Esophagus mucosa (tissue), 1 donor: ENCODE results near the gene SAMD13. TPM values are rescaled to one million over a fixed set of nuclear protein-coding genes. Genes with fewer than 3 reads are reported as not detected.
"Not testable (repeated sequence)": the region's sequence is repeated elsewhere in the genome, so short reads cannot be mapped to it uniquely, and the experiment has no call there.

Experiments used
- ATAC-seq: fragments of 200-7000 bp; cut with Tn5 transposase; one replicate; pipeline ENCODE4 v1.9.1; 2020
- total RNA-seq: library from RNA; stranded (reverse); gene quantifications from one replicate; pipeline ENCODE4 v1.2.4, GENCODE V29; 2023
- donor health status: DM: yes; HTN: yes; CAD: no.

SAMD13 gene
- total RNA-seq, 1 donor from 2014 or later: 0.44 TPM

DNA sequence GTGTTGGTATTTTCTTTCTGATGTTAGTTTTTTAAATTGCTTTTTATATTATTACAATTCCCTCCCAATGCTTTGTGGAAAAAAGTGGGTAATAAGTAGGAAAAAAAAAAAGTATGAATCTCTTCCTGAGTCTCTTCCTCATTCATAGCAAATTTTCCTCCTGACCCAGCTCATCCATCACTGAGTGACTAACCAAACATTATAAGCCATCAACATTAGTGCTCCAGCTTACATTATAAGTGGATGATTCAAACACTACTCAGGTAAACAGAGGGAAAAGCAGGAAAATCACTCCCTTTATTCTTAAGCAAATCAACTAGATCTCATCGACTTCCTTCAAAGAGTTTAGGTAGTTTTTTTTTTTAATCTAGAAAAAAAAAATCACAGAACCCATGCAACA, 15.4 kb upstream of the SAMD13 start:
- ATAC-seq: peak; percentile 55

GRCh38 chr1:84287389-84287788, 14.1 kb upstream of the SAMD13 start:
- not testable (repeated sequence) for ATAC-seq

DNA sequence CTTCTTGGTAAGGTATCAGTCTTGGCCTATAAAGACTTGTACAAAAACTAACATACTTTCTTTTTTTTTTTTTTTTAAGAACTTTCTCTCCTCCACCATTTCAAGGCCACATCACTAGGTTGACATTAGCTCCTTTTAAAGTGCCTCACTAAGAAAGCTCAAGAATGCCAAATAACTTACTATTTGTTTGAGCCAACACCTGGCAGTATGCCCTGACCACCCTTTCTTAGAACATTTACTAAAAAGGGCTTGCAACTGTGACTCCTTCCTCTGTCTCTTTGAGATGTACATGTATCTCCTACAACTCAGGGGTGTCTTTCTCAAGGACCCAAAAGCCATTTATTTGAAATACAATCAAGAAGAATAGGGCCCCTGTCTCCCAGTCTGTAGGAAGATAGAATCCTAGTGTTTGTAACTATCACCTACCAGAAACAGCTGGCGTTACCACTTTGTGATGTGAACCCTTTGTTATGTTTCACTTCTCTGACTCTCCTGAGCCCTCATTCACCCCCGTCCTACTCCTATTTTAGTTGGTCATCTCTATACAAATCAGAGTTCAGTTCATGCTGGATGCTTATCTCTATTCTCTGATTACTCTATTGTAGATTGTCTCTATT, 12.2 kb upstream of the SAMD13 start:
- ATAC-seq: no peak

- ATAC-seq: no peak
Measured at GRCh38 chr1:84291882-84292655, 9.4 kb upstream of the SAMD13 start.

- ATAC-seq: no peak
Measured at GRCh38 chr1:84293766-84294165, 7.7 kb upstream of the SAMD13 start.

DNA sequence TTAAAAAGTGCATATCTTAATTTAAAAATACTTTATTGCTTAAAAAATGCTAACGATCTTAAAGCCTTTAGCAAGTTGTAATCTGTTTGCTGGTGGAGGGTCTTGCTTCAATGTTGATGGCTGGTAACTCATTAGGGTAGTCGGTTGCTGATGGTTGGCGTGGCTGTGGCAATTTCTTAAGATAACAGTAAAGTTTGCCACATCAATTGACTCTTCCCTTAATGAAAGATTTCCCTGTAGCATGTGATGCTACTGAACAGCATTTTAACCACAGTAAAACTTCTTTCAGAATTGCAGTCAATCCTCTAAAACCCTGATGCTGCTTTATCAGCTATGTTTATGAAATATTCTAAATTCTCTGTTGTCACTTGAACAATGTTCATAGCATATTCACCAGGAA, 6.8 kb upstream of the SAMD13 start:
- ATAC-seq: no peak

DNA sequence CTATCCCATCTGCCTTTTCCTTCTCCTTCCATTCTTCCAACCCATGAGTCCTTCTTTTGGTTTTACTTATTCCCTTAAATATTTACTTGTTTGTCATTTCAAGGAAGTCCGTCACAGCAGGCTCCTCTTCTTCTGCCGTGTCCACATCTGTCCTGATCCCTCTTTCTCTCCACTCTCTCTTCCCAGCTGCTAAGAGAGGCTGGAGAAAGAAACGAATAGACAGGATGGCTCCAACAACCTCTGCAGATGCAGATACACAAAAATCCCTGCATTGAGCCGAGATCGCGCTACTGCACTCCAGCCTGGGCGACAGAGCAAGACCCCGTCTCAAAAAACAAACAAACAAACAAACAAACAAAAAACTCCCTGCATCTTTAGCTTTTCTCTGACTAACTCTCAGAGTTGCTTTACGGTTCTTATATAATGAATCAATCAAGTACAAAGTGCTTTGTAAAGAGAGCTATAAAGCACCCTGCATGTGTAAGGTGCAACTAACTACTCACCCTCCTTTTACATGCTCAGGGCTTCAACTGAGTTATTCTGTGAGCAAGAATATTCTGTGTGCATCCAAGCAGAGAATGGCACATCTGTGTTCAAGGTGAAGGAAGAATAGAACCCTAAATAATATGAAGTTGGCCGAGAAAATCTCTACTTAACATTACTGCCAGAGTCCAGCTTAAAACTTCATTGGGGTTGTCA, 3.8 kb upstream of the SAMD13 start:
- ATAC-seq: no peak

DNA sequence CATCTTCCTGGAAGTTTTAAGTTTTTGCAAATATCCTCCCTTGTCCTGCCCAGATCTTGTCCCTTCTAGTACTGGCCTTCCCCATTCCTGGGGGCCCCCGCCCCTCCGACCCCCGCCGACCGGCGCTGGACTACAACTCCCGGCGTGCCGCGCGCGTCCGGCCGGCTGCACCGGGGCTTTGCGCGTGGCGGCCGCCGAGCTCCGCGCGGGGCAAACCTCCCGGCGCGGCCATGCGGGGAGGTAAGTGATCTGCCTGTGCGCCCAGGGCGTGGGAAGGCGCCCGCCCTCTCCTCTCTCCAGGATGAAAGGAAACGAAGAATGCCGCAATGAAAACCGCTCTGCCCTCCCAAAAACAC, 3.2 kb upstream of the SAMD13 start:
- ATAC-seq: peak; percentile 70

- peak; percentile 40 for ATAC-seq
Measured at GRCh38 chr1:84298684-84299535, 2.6 kb upstream of the SAMD13 start.

GRCh38 chr1:84299536-84300170, 1.9 kb upstream of the SAMD13 start:
- ATAC-seq: no peak

DNA sequence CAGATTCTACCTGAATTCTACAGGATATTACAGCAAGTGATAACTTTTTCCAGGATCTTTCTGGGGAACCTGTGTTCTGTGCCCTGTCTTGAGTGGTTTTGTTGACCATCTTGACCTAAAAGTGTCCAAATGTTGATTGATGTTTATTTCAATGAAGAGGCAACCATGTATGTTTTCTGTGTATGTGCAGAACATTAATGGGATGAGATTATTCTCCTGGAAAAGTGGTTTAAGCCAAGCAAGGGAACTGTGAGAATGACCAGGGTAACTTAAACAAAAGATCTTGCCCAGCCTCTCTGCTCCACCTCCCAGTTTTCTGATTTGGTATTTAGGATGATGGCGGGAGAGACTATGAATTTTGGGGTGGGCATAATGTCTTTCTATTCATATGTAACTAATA, 1.0 kb upstream of the SAMD13 start:
- ATAC-seq: no peak

- no peak for ATAC-seq
Measured at GRCh38 chr1:84301785-84302385, 377 bp downstream of the SAMD13 start.

GRCh38 chr1:84303314-84303830, 1.9 kb downstream of the SAMD13 start:
- no peak for ATAC-seq

- ATAC-seq: no peak
Measured at GRCh38 chr1:84307398-84307797, 5.9 kb downstream of the SAMD13 start.

DNA sequence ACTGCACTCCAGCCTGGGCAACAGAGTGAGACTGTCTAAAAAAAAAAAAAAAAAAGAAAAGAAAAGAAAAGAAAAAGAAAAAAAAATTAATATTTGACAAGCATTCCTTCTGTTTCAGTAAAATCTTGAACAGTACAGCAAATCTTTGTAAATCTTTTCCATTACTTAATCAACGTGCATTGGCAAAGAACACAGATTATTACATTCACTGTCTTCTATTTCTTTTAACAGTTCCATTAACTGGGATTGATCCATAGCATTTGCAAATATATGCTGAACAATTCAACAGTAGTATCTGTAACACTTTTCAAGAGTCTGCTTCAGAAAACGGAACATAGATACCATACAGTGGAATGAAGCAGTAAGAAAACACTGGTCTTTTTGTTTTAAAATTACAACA, 9.8 kb downstream of the SAMD13 start:
- no peak for ATAC-seq

- ATAC-seq: no peak
Measured at GRCh38 chr1:84319662-84320061, 18.2 kb downstream of the SAMD13 start.

- no peak for ATAC-seq
Measured at GRCh38 chr1:84327830-84328229, 26.3 kb downstream of the SAMD13 start.

DNA sequence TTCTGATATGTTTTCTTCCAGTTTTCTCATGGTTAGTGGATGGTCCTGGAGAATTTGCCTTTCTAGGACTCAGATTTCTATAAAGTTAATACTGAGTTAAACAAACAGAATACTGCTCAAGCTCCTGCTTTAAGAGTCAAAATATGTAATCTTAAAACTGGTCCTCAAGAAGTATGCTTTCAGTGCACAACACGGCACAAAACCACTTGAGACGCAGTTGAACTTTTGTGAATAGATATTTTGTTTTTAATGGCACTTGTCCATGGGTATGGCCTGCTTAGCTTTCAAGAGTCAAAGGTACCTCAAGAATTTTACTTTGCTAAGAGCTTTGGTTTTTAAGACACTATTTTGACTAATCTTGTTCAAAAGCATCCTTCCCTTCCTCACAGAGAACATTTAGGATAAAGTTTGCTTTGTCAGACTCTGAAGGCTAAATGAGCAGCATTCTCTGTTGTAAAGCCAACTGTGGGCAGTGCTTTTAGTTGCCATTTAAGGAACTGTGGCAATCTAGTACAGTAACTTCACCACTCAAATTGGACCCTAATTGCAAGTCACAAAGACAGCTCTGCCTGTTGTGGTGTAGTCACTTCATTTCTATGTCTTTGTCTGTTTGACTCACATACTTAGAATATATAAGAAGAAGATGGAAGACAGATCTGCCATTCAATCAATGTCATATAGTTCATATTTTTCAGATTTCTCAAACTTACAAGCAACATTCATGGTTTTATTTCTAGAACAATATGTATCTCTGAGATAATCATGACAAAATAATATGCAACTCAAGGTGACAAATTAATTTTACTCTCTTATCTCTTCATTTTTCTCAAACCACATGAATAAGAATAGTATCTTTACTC, 28.8 kb downstream of the SAMD13 start:
- no peak for ATAC-seq

DNA sequence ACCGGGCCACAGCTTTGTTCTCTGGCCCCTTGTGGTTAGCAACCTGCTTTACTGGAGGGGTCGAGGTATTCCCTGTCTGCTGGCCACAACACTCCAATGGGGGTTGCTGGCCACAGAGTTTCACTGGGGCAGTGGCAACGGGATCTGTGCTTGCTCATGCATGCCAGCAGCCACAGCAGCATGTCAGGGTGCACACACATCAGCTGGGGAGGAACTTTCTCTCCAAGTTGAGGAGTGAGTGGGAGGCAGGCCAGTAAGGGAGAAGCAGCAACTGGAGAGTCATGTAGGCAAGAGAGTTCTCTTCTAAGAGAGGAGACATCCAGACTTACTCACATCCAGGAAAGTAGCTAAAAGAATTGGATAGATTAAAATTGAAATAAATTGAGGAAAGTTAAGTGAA, 38.0 kb downstream of the SAMD13 start:
- no peak for ATAC-seq

- ATAC-seq: no peak
Measured at GRCh38 chr1:84344286-84344685, 42.8 kb downstream of the SAMD13 start.

GRCh38 chr1:84345220-84345619, 43.7 kb downstream of the SAMD13 start:
- ATAC-seq: no peak
